OCI-LY3 (cell line): ENCODE measurements around the gene MIS18A.

Experiments
- CTCF ChIP-seq: fragments of 200-600, 300-600 bp; sonication (generic); IDR thresholded peaks from 2 replicates; pipeline ENCODE4 v1.5.1; 2014; ENCODE audit warnings: antibody characterized with exemption, low read length, low read depth
- EZH2phosphoT487 ChIP-seq: fragments of 200-600 bp; shearing (Covaris generic); IDR thresholded peaks from 2 replicates; pipeline ENCODE4 v1.6.1; 2018; ENCODE audit warnings: antibody characterized with exemption, mixed run types, low read depth

- TF ChIP-seq CTCF (no peak), EZH2phosphoT487 (no peak)
Measured at GRCh38 chr21:32276671-32277070, 2.2 kb downstream of the MIS18A start.
